ENCODE data around the gene LRP5.

- TF ChIP-seq, protein P1, sequence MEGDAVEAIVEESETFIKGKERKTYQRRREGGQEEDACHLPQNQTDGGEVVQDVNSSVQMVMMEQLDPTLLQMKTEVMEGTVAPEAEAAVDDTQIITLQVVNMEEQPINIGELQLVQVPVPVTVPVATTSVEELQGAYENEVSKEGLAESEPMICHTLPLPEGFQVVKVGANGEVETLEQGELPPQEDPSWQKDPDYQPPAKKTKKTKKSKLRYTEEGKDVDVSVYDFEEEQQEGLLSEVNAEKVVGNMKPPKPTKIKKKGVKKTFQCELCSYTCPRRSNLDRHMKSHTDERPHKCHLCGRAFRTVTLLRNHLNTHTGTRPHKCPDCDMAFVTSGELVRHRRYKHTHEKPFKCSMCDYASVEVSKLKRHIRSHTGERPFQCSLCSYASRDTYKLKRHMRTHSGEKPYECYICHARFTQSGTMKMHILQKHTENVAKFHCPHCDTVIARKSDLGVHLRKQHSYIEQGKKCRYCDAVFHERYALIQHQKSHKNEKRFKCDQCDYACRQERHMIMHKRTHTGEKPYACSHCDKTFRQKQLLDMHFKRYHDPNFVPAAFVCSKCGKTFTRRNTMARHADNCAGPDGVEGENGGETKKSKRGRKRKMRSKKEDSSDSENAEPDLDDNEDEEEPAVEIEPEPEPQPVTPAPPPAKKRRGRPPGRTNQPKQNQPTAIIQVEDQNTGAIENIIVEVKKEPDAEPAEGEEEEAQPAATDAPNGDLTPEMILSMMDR (IDR thresholded peaks at IDR 0.05 in 2 of 3, conservative IDR thresholded peaks at IDR 0.05 in 1 of 3; ENCODE audit: insufficient read depth in 2 of 3, low read depth in 1 of 3, low read length in 3 of 3), result no peak
- TF ChIP-seq JUNB (CRISPR knock-in tag; conservative IDR thresholded peaks at IDR 0.05), result no peak
- no peak for TF ChIP-seq ZNF274 (IDR thresholded peaks at IDR 0.05; ENCODE audit: borderline replicate concordance, low read depth, low read length)
- TF ChIP-seq ZNF311 (CRISPR knock-in tag; IDR thresholded peaks at IDR 0.05), result no peak
- no peak for TF ChIP-seq FOXM1 (IDR thresholded peaks at IDR 0.05; ENCODE audit: low read depth)
- no peak for TF ChIP-seq FOXM1 (CRISPR knock-in tag; IDR thresholded peaks at IDR 0.05; ENCODE audit: low read depth)
- no peak for TF ChIP-seq TCF7L2 (IDR thresholded peaks at IDR 0.05; ENCODE audit: low read depth, low read length)
- no peak for TF ChIP-seq POLR2A (conservative IDR thresholded peaks at IDR 0.05)
- no peak for TF ChIP-seq CHD2 (IDR thresholded peaks at IDR 0.05; ENCODE audit: low read depth, low read length)
- TF ChIP-seq, protein P2, sequence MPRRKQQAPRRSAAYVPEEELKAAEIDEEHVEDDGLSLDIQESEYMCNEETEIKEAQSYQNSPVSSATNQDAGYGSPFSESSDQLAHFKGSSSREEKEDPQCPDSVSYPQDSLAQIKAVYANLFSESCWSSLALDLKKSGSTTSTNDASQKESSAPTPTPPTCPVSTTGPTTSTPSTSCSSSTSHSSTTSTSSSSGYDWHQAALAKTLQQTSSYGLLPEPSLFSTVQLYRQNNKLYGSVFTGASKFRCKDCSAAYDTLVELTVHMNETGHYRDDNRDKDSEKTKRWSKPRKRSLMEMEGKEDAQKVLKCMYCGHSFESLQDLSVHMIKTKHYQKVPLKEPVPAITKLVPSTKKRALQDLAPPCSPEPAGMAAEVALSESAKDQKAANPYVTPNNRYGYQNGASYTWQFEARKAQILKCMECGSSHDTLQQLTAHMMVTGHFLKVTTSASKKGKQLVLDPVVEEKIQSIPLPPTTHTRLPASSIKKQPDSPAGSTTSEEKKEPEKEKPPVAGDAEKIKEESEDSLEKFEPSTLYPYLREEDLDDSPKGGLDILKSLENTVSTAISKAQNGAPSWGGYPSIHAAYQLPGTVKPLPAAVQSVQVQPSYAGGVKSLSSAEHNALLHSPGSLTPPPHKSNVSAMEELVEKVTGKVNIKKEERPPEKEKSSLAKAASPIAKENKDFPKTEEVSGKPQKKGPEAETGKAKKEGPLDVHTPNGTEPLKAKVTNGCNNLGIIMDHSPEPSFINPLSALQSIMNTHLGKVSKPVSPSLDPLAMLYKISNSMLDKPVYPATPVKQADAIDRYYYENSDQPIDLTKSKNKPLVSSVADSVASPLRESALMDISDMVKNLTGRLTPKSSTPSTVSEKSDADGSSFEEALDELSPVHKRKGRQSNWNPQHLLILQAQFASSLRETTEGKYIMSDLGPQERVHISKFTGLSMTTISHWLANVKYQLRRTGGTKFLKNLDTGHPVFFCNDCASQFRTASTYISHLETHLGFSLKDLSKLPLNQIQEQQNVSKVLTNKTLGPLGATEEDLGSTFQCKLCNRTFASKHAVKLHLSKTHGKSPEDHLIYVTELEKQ (CRISPR knock-in tag; IDR thresholded peaks at IDR 0.05), result no peak
- no peak for TF ChIP-seq ZNF785 (CRISPR knock-in tag; IDR thresholded peaks at IDR 0.05)
- TF ChIP-seq RB1 (IDR thresholded peaks at IDR 0.05; ENCODE audit: low read depth), result no peak
- no peak for TF ChIP-seq SMC3 (conservative IDR thresholded peaks at IDR 0.05; ENCODE audit: insufficient read depth, low read depth, low read length)
- TF ChIP-seq TAF1 (IDR thresholded peaks at IDR 0.05; ENCODE audit: control insufficient read depth, extremely low read depth, insufficient read depth, low read length, severe bottlenecking), result no peak
Measured at GRCh38 chr11:68430801-68431200, 118.4 kb downstream of the LRP5 start.

Data from K562 (cell line).